NCI-H446 treated with DMSO at 0.1 percent for 48 hours (cell line): ENCODE results near the gene RBBP5.

ENCODE experiments used
- DNase-seq: peaks from one replicate; lab custom pipeline; 2025; lab: John Stamatoyannopoulos, UW

RBBP5 gene

GRCh38 chr1:205129447-205130029 is 7.8 kb upstream of the RBBP5 start:
- no peak for DNase-seq

- no peak for DNase-seq
Observed at GRCh38 chr1:205128050-205128449, 6.3 kb upstream of the RBBP5 start.

GRCh38 chr1:205127646-205128045 is 5.9 kb upstream of the RBBP5 start:
- no peak for DNase-seq

GRCh38 chr1:205124726-205125125 is 2.9 kb upstream of the RBBP5 start:
- DNase-seq, result no peak

- no peak for DNase-seq
Observed at GRCh38 chr1:205122489-205122882, 708 bp upstream of the RBBP5 start.

- no peak for DNase-seq
Observed at GRCh38 chr1:205118752-205119151, 3.0 kb downstream of the RBBP5 start.

GRCh38 chr1:205111354-205111753 is 10.4 kb downstream of the RBBP5 start:
- no peak for DNase-seq

GRCh38 chr1:205109711-205110110 is 12.1 kb downstream of the RBBP5 start:
- DNase-seq, result no peak

GRCh38 chr1:205109269-205109668 is 12.5 kb downstream of the RBBP5 start:
- DNase-seq, result no peak

GRCh38 chr1:205108464-205108863 is 13.3 kb downstream of the RBBP5 start:
- DNase-seq, result no peak

- DNase-seq, result no peak
Observed at GRCh38 chr1:205107327-205107726, 14.5 kb downstream of the RBBP5 start.

GRCh38 chr1:205102404-205102803 is 19.4 kb downstream of the RBBP5 start:
- no peak for DNase-seq

GRCh38 chr1:205098242-205098641 is 23.5 kb downstream of the RBBP5 start:
- DNase-seq, result no peak

GRCh38 chr1:205095422-205095821 is 26.4 kb downstream of the RBBP5 start:
- DNase-seq, result no peak

GRCh38 chr1:205091043-205091740 is 30.6 kb downstream of the RBBP5 start:
- DNase-seq, result no peak

GRCh38 chr1:205088341-205088740 is 33.4 kb downstream of the RBBP5 start:
- no peak for DNase-seq

- no peak for DNase-seq
Observed at GRCh38 chr1:205084360-205084759, 37.4 kb downstream of the RBBP5 start, which contains the start of gene TMEM81. TSS of gene TMEM81 (minus strand) at chr1:205084460. CDS start at chr1:205084320, 140 bp downstream.

GRCh38 chr1:205082431-205082830 is 39.3 kb downstream of the RBBP5 start:
- no peak for DNase-seq

- DNase-seq, result no peak
Observed at GRCh38 chr1:205077934-205078311, 43.9 kb downstream of the RBBP5 start.

GRCh38 chr1:205077158-205077933 is 44.4 kb downstream of the RBBP5 start:
- DNase-seq, result no peak

- no peak for DNase-seq
Observed at GRCh38 chr1:205076245-205076761, 45.5 kb downstream of the RBBP5 start.

GRCh38 chr1:205075642-205076155 is 46.1 kb downstream of the RBBP5 start:
- DNase-seq, result no peak

- DNase-seq, result no peak
Observed at GRCh38 chr1:205074513-205074912, 47.3 kb downstream of the RBBP5 start.
